Activated effector memory CD4-positive, alpha-beta T cell treated with anti-CD3 and anti-CD28 coated beads, Interleukin-2, amount 50 U/mL, for 16 hours (primary cell): Measurements from ENCODE around the gene SLFN12L.
A peak's percentile ranks its signal among the peaks of the same experiment; 100 is the strongest.
"Not testable (repeated sequence)": the region's sequence is repeated elsewhere in the genome, so short reads cannot be mapped to it uniquely, and the experiment has no call there.

Experiments
- DNase-seq: peaks from one replicate; pipeline ENCODE4 v3.0.0-alpha.2; 2020

The SLFN12L gene

GRCh38 chr17:35537601-35538141, at the start of gene SLFN12L:
Gene SLFN12L (minus strand): TSS chr17:35537678. CDS start chr17:35522364, 15,314 bp downstream.
- DNase-seq = peak; percentile 66

GRCh38 chr17:35586569-35587073, 49.1 kb upstream of the SLFN12L start:
- no peak for DNase-seq

- no peak for DNase-seq
These were observed 46.6 kb upstream of the SLFN12L start for GRCh38 chr17:35584061-35584460.

GRCh38 chr17:35578929-35579432, 41.5 kb upstream of the SLFN12L start:
- no peak for DNase-seq

- DNase-seq = peak; percentile 95
These were observed 40.9 kb upstream of the SLFN12L start, which contains the start of gene PEX12 for GRCh38 chr17:35578197-35578928. Gene PEX12 (minus strand): TSS chr17:35578571. CDS start chr17:35578021, 550 bp downstream.

GRCh38 chr17:35577830-35578196, 40.3 kb upstream of the SLFN12L start:
- no peak for DNase-seq

- DNase-seq = no peak
These were observed 38.3 kb upstream of the SLFN12L start for GRCh38 chr17:35575759-35576158.

GRCh38 chr17:35569405-35569804, 31.9 kb upstream of the SLFN12L start:
- no peak for DNase-seq

GRCh38 chr17:35568561-35568960, 31.1 kb upstream of the SLFN12L start:
- peak; percentile 81 for DNase-seq

- no peak for DNase-seq
These were observed 29.5 kb upstream of the SLFN12L start for GRCh38 chr17:35566968-35567367.

- DNase-seq = not testable (repeated sequence)
These were observed 25.7 kb upstream of the SLFN12L start for GRCh38 chr17:35563181-35563580.

GRCh38 chr17:35560703-35561102, 23.2 kb upstream of the SLFN12L start, which contains the start of gene SLFN14:
Gene SLFN14 (minus strand): TSS chr17:35560819. CDS start chr17:35558062, 2,757 bp downstream.
- no peak for DNase-seq

GRCh38 chr17:35559495-35560210, 22.2 kb upstream of the SLFN12L start:
- no peak for DNase-seq

- DNase-seq = no peak
These were observed 19.9 kb upstream of the SLFN12L start for GRCh38 chr17:35557353-35557752.

GRCh38 chr17:35555691-35556090, 18.2 kb upstream of the SLFN12L start:
- DNase-seq = no peak

- DNase-seq = no peak
These were observed 17.2 kb upstream of the SLFN12L start for GRCh38 chr17:35554668-35555067.

- DNase-seq = no peak
These were observed 15.8 kb upstream of the SLFN12L start for GRCh38 chr17:35553310-35553709.

GRCh38 chr17:35548978-35549377, 11.5 kb upstream of the SLFN12L start:
- no peak for DNase-seq

GRCh38 chr17:35548208-35548810, 10.8 kb upstream of the SLFN12L start:
- DNase-seq = no peak

GRCh38 chr17:35546487-35546886, 9.0 kb upstream of the SLFN12L start:
- DNase-seq = no peak

- DNase-seq = no peak
These were observed 7.7 kb upstream of the SLFN12L start for GRCh38 chr17:35545150-35545549.

GRCh38 chr17:35543856-35544255, 6.4 kb upstream of the SLFN12L start:
- DNase-seq = no peak

GRCh38 chr17:35542990-35543389, 5.5 kb upstream of the SLFN12L start:
- no peak for DNase-seq
